ENCODE data around the gene WDR27.

WDR27 gene

GRCh38 chr6:169664227-169664626 lies 37.6 kb downstream of the WDR27 start:
- no peak for ATAC-seq
- TF ChIP-seq ZC3H10 (CRISPR knock-in tag; IDR thresholded peaks at IDR 0.05) (no peak), ZFP3 (CRISPR knock-in tag; IDR thresholded peaks at IDR 0.05) (no peak), PPARA (CRISPR knock-in tag; IDR thresholded peaks at IDR 0.05; ENCODE audit: borderline replicate concordance) (no peak), CSRNP3 (CRISPR knock-in tag; IDR thresholded peaks at IDR 0.05) (no peak), RARB (CRISPR knock-in tag; IDR thresholded peaks at IDR 0.05) (no peak), ISL1 (CRISPR knock-in tag; IDR thresholded peaks at IDR 0.05) (no peak), PATZ1 (CRISPR knock-in tag; IDR thresholded peaks at IDR 0.05; ENCODE audit: borderline replicate concordance) (no peak), BACH2 (CRISPR knock-in tag; IDR thresholded peaks at IDR 0.05; ENCODE audit: borderline replicate concordance) (no peak), SNAI2 (CRISPR knock-in tag; IDR thresholded peaks at IDR 0.05) (no peak), ZNF8 (CRISPR knock-in tag; IDR thresholded peaks at IDR 0.05) (no peak), ARNTL (CRISPR knock-in tag; IDR thresholded peaks at IDR 0.05; ENCODE audit: borderline replicate concordance, low read depth) (no peak)

- ATAC-seq, result no peak
- TF ChIP-seq PATZ1 (CRISPR knock-in tag; IDR thresholded peaks at IDR 0.05; ENCODE audit: borderline replicate concordance), result no peak
- no peak for TF ChIP-seq GLIS3 (CRISPR knock-in tag; IDR thresholded peaks at IDR 0.05)
- TF ChIP-seq TOX (CRISPR knock-in tag; IDR thresholded peaks at IDR 0.05; ENCODE audit: borderline replicate concordance), result no peak
- TF ChIP-seq ZNF8 (CRISPR knock-in tag; IDR thresholded peaks at IDR 0.05), result no peak
- TF ChIP-seq ARNTL (CRISPR knock-in tag; IDR thresholded peaks at IDR 0.05; ENCODE audit: borderline replicate concordance, low read depth), result no peak
These were observed 38.4 kb downstream of the WDR27 start for GRCh38 chr6:169663468-169663867.

- no peak for TF ChIP-seq ZNF565 (CRISPR knock-in tag; conservative IDR thresholded peaks at IDR 0.05; ENCODE audit: low read depth)
- no peak for TF ChIP-seq ZNF70 (CRISPR knock-in tag; IDR thresholded peaks at IDR 0.05)
- no peak for TF ChIP-seq CREB5 (CRISPR knock-in tag; IDR thresholded peaks at IDR 0.05; ENCODE audit: low read depth)
- TF ChIP-seq TOX (CRISPR knock-in tag; IDR thresholded peaks at IDR 0.05; ENCODE audit: borderline replicate concordance), result no peak
- TF ChIP-seq SNAI2 (CRISPR knock-in tag; IDR thresholded peaks at IDR 0.05), result no peak
- no peak for TF ChIP-seq POU6F1 (CRISPR knock-in tag; IDR thresholded peaks at IDR 0.05; ENCODE audit: borderline replicate concordance, low read depth)
- no peak for TF ChIP-seq RARB (CRISPR knock-in tag; IDR thresholded peaks at IDR 0.05)
- no peak for TF ChIP-seq ZC3H10 (CRISPR knock-in tag; IDR thresholded peaks at IDR 0.05)
- no peak for TF ChIP-seq ARNTL (CRISPR knock-in tag; IDR thresholded peaks at IDR 0.05; ENCODE audit: borderline replicate concordance, low read depth)
- TF ChIP-seq ISL1 (CRISPR knock-in tag; IDR thresholded peaks at IDR 0.05), result no peak
- TF ChIP-seq PPARA (CRISPR knock-in tag; IDR thresholded peaks at IDR 0.05; ENCODE audit: borderline replicate concordance), result no peak
- TF ChIP-seq TSHZ2 (CRISPR knock-in tag; IDR thresholded peaks at IDR 0.05), result no peak
- TF ChIP-seq TCF4 (CRISPR knock-in tag; IDR thresholded peaks at IDR 0.05; ENCODE audit: borderline replicate concordance), result no peak
- no peak for TF ChIP-seq ZFP30 (CRISPR knock-in tag; IDR thresholded peaks at IDR 0.05)
- TF ChIP-seq ZNF8 (CRISPR knock-in tag; IDR thresholded peaks at IDR 0.05), result no peak
- TF ChIP-seq GLIS3 (CRISPR knock-in tag; IDR thresholded peaks at IDR 0.05), result no peak
- no peak for TF ChIP-seq ZFP3 (CRISPR knock-in tag; IDR thresholded peaks at IDR 0.05)
- no peak for ATAC-seq
These were observed 40.5 kb downstream of the WDR27 start for GRCh38 chr6:169661391-169661756.
